HepG2 (cell line): ENCODE measurements around the gene MED25. TPM values are rescaled to one million over a fixed set of nuclear protein-coding genes. Genes with fewer than 3 reads are reported as not detected.

ENCODE experiments used
- CEBPG ChIP-seq: IDR thresholded peaks from 2 replicates; pipeline ENCODE4 v1.6.1; 2016
- FOXM1 ChIP-seq: sonication (generic); formaldehyde crosslinking; IDR thresholded peaks from 2 replicates; pipeline ENCODE4 v1.5.0; 2020; ENCODE audit warnings: missing genetic modification reagents
- KLF12 ChIP-seq: sonication (generic); formaldehyde crosslinking; IDR thresholded peaks from 2 replicates; pipeline ENCODE4 v1.4.0; 2020; ENCODE audit warnings: missing genetic modification reagents, borderline replicate concordance
- PITX1 ChIP-seq: sonication (generic); formaldehyde crosslinking; IDR thresholded peaks from 2 replicates; pipeline ENCODE4 v1.5.1; 2020; ENCODE audit warnings: mild to moderate bottlenecking, missing genetic modification reagents
- PREB ChIP-seq: sonication (generic); formaldehyde crosslinking; IDR thresholded peaks from 2 replicates; pipeline ENCODE4 v1.4.0; 2020; ENCODE audit warnings: missing genetic modification reagents
- ZNF451 ChIP-seq: sonication (generic); formaldehyde crosslinking; IDR thresholded peaks from 2 replicates; pipeline ENCODE4 v1.5.0; 2020; ENCODE audit warnings: mild to moderate bottlenecking, missing genetic modification reagents
- ZNF598 ChIP-seq: sonication (generic); formaldehyde crosslinking; IDR thresholded peaks from 2 replicates; pipeline ENCODE4 v1.5.1; 2020; ENCODE audit warnings: mild to moderate bottlenecking, missing genetic modification reagents, borderline replicate concordance
- ZNF616 ChIP-seq: sonication (generic); formaldehyde crosslinking; IDR thresholded peaks from 2 replicates; pipeline ENCODE4 v1.5.0; 2020; ENCODE audit warnings: low read depth, mild to moderate bottlenecking, missing genetic modification reagents
- ZNF773 ChIP-seq: sonication (generic); formaldehyde crosslinking; IDR thresholded peaks from 2 replicates; pipeline ENCODE4 v1.4.0; 2020; ENCODE audit warnings: missing genetic modification reagents, borderline replicate concordance
- ZNF891 ChIP-seq: sonication (generic); formaldehyde crosslinking; IDR thresholded peaks from 2 replicates; pipeline ENCODE4 v1.5.0; 2020; ENCODE audit warnings: mild to moderate bottlenecking, missing genetic modification reagents
- ZSCAN12 ChIP-seq: sonication (generic); formaldehyde crosslinking; IDR thresholded peaks from 2 replicates; pipeline ENCODE4 v1.9.0; 2021; ENCODE audit warnings: mild to moderate bottlenecking, missing genetic modification reagents
- ZSCAN25 ChIP-seq: sonication (generic); formaldehyde crosslinking; IDR thresholded peaks from 2 replicates; pipeline ENCODE4 v1.8.0; 2022; ENCODE audit warnings: mild to moderate bottlenecking, missing genetic modification reagents
- polyA plus RNA-seq, 8 experiments: library from polyadenylated mRNA; depleted of rRNA in 3 of 8; stranded (reverse) in 7 of 8; unstranded in 1 of 8; fragments of >200 nt; fragmentation: Illumina TruSeq in 4 of 8; extraction: Trizol in 4 of 8; gene quantifications; 2 replicates each; pipeline versions ENCODE4 v1.2.1 to v1.2.3, GENCODE V29; 2011 to 2016; ENCODE audit warnings: low read depth in 4 of 8, missing spikeins in 1 of 8, mixed read lengths in 1 of 8; ENCODE audit not compliant: insufficient read depth in 1 of 8
- total RNA-seq, 5 experiments: library from RNA; depleted of rRNA; stranded (reverse); fragments of >200 nt; fragmentation: Illumina TruSeq; extraction: Trizol; gene quantifications; 2 replicates each; pipeline ENCODE4 v1.2.3, GENCODE V29; 2016; ENCODE audit warnings: low read depth in 1 of 5
- TF ChIP-seq, protein P1 (sequence below): sonication (generic); formaldehyde crosslinking; IDR thresholded peaks from 2 replicates; pipeline ENCODE4 v1.4.0; 2020; ENCODE audit warnings: missing genetic modification reagents
- TF ChIP-seq, protein P2 (sequence below): sonication (generic); formaldehyde crosslinking; IDR thresholded peaks from 2 replicates; pipeline ENCODE4 v1.4.0; 2020; ENCODE audit warnings: missing genetic modification reagents, mild to moderate bottlenecking, borderline replicate concordance
- TF ChIP-seq, protein P3 (sequence below): sonication (generic); formaldehyde crosslinking; IDR thresholded peaks from 2 replicates; pipeline ENCODE4 v1.4.0; 2020; ENCODE audit warnings: mild to moderate bottlenecking, missing genetic modification reagents

Gene MED25
- total and polyA plus RNA-seq, 2 of the 13 experiments (the other 11 are each of a cell fraction or from before 2014, with no cell fraction given): 11.1 to 15.1 TPM

DNA sequence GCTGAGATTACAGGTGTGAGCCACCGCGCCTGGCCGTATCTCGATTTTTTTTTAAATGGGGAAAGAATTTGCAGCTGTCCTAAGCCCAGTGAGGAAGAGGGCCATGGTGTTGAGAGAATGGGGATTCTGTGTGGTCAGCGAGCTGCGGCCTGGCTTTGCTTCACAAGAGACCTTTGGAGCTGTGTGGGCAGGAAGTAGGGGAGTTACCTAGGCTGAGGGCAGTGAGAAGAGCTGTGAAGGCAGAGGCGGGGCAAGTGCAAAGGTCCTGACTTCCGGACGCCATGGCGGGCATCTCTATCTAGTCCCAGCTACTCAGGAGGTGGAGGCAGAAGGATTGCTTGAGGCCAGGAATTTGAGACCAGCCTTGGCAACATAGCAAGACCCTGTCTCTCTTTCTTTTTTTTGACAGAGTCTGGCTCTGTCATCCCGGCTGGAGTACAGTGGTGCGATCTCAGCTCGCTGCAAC, 46.4 kb upstream of the MED25 start (continued):
- TF ChIP-seq PREB (CRISPR knock-in tag): no peak
- TF ChIP-seq ZNF891 (CRISPR knock-in tag): peak; percentile 17; the same call in 1 of the 2 replicates
- TF ChIP-seq, protein P1, sequence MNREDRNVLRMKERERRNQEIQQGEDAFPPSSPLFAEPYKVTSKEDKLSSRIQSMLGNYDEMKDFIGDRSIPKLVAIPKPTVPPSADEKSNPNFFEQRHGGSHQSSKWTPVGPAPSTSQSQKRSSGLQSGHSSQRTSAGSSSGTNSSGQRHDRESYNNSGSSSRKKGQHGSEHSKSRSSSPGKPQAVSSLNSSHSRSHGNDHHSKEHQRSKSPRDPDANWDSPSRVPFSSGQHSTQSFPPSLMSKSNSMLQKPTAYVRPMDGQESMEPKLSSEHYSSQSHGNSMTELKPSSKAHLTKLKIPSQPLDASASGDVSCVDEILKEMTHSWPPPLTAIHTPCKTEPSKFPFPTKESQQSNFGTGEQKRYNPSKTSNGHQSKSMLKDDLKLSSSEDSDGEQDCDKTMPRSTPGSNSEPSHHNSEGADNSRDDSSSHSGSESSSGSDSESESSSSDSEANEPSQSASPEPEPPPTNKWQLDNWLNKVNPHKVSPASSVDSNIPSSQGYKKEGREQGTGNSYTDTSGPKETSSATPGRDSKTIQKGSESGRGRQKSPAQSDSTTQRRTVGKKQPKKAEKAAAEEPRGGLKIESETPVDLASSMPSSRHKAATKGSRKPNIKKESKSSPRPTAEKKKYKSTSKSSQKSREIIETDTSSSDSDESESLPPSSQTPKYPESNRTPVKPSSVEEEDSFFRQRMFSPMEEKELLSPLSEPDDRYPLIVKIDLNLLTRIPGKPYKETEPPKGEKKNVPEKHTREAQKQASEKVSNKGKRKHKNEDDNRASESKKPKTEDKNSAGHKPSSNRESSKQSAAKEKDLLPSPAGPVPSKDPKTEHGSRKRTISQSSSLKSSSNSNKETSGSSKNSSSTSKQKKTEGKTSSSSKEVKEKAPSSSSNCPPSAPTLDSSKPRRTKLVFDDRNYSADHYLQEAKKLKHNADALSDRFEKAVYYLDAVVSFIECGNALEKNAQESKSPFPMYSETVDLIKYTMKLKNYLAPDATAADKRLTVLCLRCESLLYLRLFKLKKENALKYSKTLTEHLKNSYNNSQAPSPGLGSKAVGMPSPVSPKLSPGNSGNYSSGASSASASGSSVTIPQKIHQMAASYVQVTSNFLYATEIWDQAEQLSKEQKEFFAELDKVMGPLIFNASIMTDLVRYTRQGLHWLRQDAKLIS: no peak
- peak; percentile 37 for TF ChIP-seq CEBPG (CRISPR knock-in tag)
- TF ChIP-seq ZNF616 (CRISPR knock-in tag): no peak
- 0 out of 2 replicates have a peak, but pooled peaks have one; percentile 54 for TF ChIP-seq ZNF598 (CRISPR knock-in tag)
- no peak for TF ChIP-seq ZNF773 (CRISPR knock-in tag)
- TF ChIP-seq PITX1 (CRISPR knock-in tag): peak; percentile 26; the same call in 1 of the 2 replicates
- TF ChIP-seq FOXM1 (CRISPR knock-in tag): no peak
- TF ChIP-seq KLF12 (CRISPR knock-in tag): 0 out of 2 replicates have a peak, but pooled peaks have one; percentile 22
- TF ChIP-seq ZSCAN12 (CRISPR knock-in tag): no peak
- TF ChIP-seq ZSCAN25 (CRISPR knock-in tag): peak; percentile 93
- 0 out of 2 replicates have a peak, but pooled peaks have one; percentile 56 for TF ChIP-seq ZNF451 (CRISPR knock-in tag)
- TF ChIP-seq, protein P2, sequence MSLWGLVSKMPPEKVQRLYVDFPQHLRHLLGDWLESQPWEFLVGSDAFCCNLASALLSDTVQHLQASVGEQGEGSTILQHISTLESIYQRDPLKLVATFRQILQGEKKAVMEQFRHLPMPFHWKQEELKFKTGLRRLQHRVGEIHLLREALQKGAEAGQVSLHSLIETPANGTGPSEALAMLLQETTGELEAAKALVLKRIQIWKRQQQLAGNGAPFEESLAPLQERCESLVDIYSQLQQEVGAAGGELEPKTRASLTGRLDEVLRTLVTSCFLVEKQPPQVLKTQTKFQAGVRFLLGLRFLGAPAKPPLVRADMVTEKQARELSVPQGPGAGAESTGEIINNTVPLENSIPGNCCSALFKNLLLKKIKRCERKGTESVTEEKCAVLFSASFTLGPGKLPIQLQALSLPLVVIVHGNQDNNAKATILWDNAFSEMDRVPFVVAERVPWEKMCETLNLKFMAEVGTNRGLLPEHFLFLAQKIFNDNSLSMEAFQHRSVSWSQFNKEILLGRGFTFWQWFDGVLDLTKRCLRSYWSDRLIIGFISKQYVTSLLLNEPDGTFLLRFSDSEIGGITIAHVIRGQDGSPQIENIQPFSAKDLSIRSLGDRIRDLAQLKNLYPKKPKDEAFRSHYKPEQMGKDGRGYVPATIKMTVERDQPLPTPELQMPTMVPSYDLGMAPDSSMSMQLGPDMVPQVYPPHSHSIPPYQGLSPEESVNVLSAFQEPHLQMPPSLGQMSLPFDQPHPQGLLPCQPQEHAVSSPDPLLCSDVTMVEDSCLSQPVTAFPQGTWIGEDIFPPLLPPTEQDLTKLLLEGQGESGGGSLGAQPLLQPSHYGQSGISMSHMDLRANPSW: no peak
- TF ChIP-seq, protein P3, sequence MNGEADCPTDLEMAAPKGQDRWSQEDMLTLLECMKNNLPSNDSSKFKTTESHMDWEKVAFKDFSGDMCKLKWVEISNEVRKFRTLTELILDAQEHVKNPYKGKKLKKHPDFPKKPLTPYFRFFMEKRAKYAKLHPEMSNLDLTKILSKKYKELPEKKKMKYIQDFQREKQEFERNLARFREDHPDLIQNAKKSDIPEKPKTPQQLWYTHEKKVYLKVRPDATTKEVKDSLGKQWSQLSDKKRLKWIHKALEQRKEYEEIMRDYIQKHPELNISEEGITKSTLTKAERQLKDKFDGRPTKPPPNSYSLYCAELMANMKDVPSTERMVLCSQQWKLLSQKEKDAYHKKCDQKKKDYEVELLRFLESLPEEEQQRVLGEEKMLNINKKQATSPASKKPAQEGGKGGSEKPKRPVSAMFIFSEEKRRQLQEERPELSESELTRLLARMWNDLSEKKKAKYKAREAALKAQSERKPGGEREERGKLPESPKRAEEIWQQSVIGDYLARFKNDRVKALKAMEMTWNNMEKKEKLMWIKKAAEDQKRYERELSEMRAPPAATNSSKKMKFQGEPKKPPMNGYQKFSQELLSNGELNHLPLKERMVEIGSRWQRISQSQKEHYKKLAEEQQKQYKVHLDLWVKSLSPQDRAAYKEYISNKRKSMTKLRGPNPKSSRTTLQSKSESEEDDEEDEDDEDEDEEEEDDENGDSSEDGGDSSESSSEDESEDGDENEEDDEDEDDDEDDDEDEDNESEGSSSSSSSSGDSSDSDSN: 0 out of 2 replicates have a peak, but pooled peaks have one; percentile 25
